CD4-positive, alpha-beta memory T cell (primary cell): Measurements from ENCODE around the gene STOM. TPM values are rescaled to one million over a fixed set of nuclear protein-coding genes. Genes with fewer than 3 reads are reported as not detected.

ENCODE experiments used
- CTCF ChIA-PET: fragments of 350-600 bp; sonication (Branson Sonifier 250); formaldehyde crosslinking; loops from one replicate; lab custom pipeline; 2021; ENCODE audit warnings: inconsistent platforms; ENCODE audit not compliant: partially characterized antibody; lab: Charles Lee
- POLR2A ChIA-PET: fragments of 350-600 bp; sonication (Branson Sonifier 250); formaldehyde crosslinking; loops from one replicate; lab custom pipeline; 2021; ENCODE audit not compliant: partially characterized antibody; lab: Charles Lee
- DNase-seq, 5 donors: peaks; one replicate each; pipeline versions ENCODE4 v3.0.0 to v3.0.0-alpha.2; 2020 to 2022; ENCODE audit warnings: mixed read lengths in 1 of 5
- H3K27ac ChIP-seq: one replicate; pipeline ENCODE4 v1.7.0; 2013; ENCODE audit warnings: low read depth, low read length
- H3K27me3 ChIP-seq: 2 replicates; pipeline ENCODE4 v1.7.0; 2013; ENCODE audit warnings: mild to moderate bottlenecking, low read length, moderate library complexity; ENCODE audit not compliant: insufficient read depth
- H3K36me3 ChIP-seq: 2 replicates; pipeline ENCODE4 v1.7.0; 2013; ENCODE audit warnings: mild to moderate bottlenecking, low read length, moderate library complexity; ENCODE audit not compliant: insufficient read depth
- H3K4me1 ChIP-seq: 2 replicates; pipeline ENCODE4 v1.7.0; 2013; ENCODE audit warnings: mild to moderate bottlenecking, low read length, moderate library complexity; ENCODE audit not compliant: insufficient read depth
- H3K4me3 ChIP-seq, 2 donors: one replicate each; pipeline ENCODE4 v1.7.0; 2013; ENCODE audit warnings: low read length in 2 of 2, mild to moderate bottlenecking in 1 of 2
- H3K9me3 ChIP-seq, 2 donors: one replicate each; pipeline ENCODE4 v1.7.0; 2013; ENCODE audit warnings: low read length in 2 of 2, control low read depth in 1 of 2; ENCODE audit not compliant: control insufficient read depth in 1 of 2
- H3K27ac Mint-ChIP-seq, 7 donors: one replicate each; pipeline ENCODE4 v1.8.0; 2020 to 2021; ENCODE audit warnings: mixed read lengths in 7 of 7, mild to moderate bottlenecking in 6 of 7, inconsistent platforms in 3 of 7, moderate library complexity in 3 of 7
- H3K27me3 Mint-ChIP-seq, 2 donors: one replicate each; pipeline ENCODE4 v1.8.0; 2020 to 2021; ENCODE audit warnings: mixed read lengths in 2 of 2
- H3K36me3 Mint-ChIP-seq, 2 donors: one replicate each; pipeline ENCODE4 v1.8.0; 2020 to 2021; ENCODE audit warnings: mixed read lengths in 2 of 2, inconsistent platforms in 1 of 2, mild to moderate bottlenecking in 1 of 2
- H3K4me1 Mint-ChIP-seq, 4 donors: one replicate each; pipeline ENCODE4 v1.8.0; 2020 to 2021; ENCODE audit warnings: mixed read lengths in 4 of 4, mild to moderate bottlenecking in 1 of 4
- H3K4me3 Mint-ChIP-seq, 8 donors: one replicate each; pipeline ENCODE4 v1.8.0; 2020 to 2021; ENCODE audit warnings: mixed read lengths in 8 of 8, mild to moderate bottlenecking in 7 of 8, moderate library complexity in 6 of 8, inconsistent platforms in 3 of 8
- H3K9me3 Mint-ChIP-seq, 8 donors: one replicate each; pipeline ENCODE4 v1.8.0; 2020 to 2021; ENCODE audit warnings: mixed read lengths in 8 of 8, mild to moderate bottlenecking in 5 of 8, inconsistent platforms in 3 of 8, moderate library complexity in 1 of 8
- intact Hi-C: fragments of 100-400 bp; cut with micrococcal nuclease; formaldehyde crosslinking; loops from one replicate; pipeline ENCODE4 v1.15.1; 2023
- polyA plus RNA-seq, 2 donors: library from polyadenylated mRNA; unstranded; fragments of 300-500 nt; fragmentation: Illumina TruSeq; gene quantifications; one replicate each; pipeline ENCODE4 v1.2.3, GENCODE V29; 2021
- total RNA-seq, 2 experiments: library from RNA; stranded (reverse); gene quantifications; one replicate each; pipeline ENCODE4 v1.2.3, GENCODE V29; 2021

Gene STOM
- total and polyA plus RNA-seq, 4 experiments from 2014 or later, result 81.2 to 254 (median 135) TPM

DNA sequence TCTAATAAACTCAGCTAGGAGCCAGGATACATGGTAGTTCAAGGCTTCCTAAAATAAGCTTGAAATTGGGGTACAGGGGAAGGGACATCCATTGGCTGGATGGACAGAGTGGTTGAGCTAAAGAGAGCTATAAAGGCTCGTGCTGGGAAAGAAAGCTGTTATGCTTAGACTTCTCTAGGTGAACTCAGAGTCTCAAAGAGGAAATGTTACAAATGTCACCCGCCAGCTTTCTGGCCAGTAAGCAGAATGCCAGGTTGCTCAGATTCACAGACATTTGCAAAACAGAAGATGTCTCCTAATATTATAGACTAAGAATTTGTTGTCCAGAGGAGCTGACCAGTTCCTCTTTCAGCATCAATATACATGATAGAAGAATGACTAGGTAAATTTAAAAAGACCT is 30.6 kb downstream of the STOM start:
- Mint-ChIP-seq H3K9me3 (no peaks in the 10 kb centered on the region), H3K4me1 (peaks cover 4 to 15% (median 12%) of the 10 kb centered on the region in 4 donors), H3K27ac (peak overlapping the region in 1 of 7 donors; percentile 31), H3K36me3 (peaks cover 45 to 65% of the 10 kb centered on the region in 2 donors), H3K27me3 (no peaks in the 10 kb centered on the region), H3K4me3 (no peak overlapping the region)
- no peak overlapping the region for H3K4me3 ChIP-seq
- no peaks in the 10 kb centered on the region for H3K27me3 ChIP-seq
- intact Hi-C loops, result no loop called here
- H3K36me3 ChIP-seq, result no peaks in the 10 kb centered on the region
- ChIA-PET POLR2A (interaction anchor here (0.9 kb wide), 1 partner anchor 29 kb away, joined by 3 read pairs; no protein-coding TSS in a partner anchor), CTCF (interaction anchor here (1.6 to 2.3 kb wide), 3 partner anchors 10 to 19 kb away, joined by 3 to 19 read pairs (median 6); no protein-coding TSS in a partner anchor)
- H3K9me3 ChIP-seq, result no peaks in the 10 kb centered on the region
- no peak for DNase-seq
- H3K4me1 ChIP-seq, result no peaks in the 10 kb centered on the region
- no peak overlapping the region for H3K27ac ChIP-seq

DNA sequence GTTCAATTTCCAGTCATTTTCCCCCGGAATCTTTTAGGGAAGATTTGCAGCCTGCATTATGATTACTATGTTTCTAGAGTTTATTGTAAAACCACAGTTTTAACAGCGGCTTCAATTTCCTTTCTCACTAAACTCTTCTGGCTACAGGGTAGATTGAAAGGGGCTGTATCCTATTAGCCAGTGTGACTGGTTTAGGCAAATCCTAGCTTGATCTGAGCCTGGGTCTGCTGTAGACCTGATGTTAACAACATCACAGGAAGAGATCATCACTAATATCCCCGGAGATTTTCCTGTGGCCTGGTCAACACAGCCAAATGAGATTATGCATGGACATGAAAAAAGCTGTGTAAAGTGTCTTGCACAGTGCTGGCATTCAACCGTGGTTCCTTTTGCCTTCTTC is 33.4 kb downstream of the STOM start:
- Histone ChIP-seq H3K36me3 (no peaks in the 10 kb centered on the region), H3K27ac (no peak overlapping the region), H3K27me3 (no peaks in the 10 kb centered on the region), H3K4me1 (no peaks in the 10 kb centered on the region), H3K9me3 (no peaks in the 10 kb centered on the region), H3K4me3 (no peak overlapping the region)
- Mint-ChIP-seq H3K27ac (no peak overlapping the region), H3K9me3 (no peaks in the 10 kb centered on the region), H3K4me3 (no peak overlapping the region), H3K27me3 (no peaks in the 10 kb centered on the region), H3K36me3 (peaks cover 42 to 52% of the 10 kb centered on the region in 2 donors), H3K4me1 (peaks cover 0 to 2% (median 0%) of the 10 kb centered on the region in 4 donors)
- DNase-seq, result no peak
- intact Hi-C loops, result no loop called here
- CTCF ChIA-PET, result interaction anchor here (0.9 kb wide), 1 partner anchor 17 kb away, joined by 3 read pairs; no protein-coding TSS in a partner anchor
- POLR2A ChIA-PET, result interaction anchor here (0.9 kb wide), 1 partner anchor 33 kb away, joined by 3 read pairs; no protein-coding TSS in a partner anchor

DNA sequence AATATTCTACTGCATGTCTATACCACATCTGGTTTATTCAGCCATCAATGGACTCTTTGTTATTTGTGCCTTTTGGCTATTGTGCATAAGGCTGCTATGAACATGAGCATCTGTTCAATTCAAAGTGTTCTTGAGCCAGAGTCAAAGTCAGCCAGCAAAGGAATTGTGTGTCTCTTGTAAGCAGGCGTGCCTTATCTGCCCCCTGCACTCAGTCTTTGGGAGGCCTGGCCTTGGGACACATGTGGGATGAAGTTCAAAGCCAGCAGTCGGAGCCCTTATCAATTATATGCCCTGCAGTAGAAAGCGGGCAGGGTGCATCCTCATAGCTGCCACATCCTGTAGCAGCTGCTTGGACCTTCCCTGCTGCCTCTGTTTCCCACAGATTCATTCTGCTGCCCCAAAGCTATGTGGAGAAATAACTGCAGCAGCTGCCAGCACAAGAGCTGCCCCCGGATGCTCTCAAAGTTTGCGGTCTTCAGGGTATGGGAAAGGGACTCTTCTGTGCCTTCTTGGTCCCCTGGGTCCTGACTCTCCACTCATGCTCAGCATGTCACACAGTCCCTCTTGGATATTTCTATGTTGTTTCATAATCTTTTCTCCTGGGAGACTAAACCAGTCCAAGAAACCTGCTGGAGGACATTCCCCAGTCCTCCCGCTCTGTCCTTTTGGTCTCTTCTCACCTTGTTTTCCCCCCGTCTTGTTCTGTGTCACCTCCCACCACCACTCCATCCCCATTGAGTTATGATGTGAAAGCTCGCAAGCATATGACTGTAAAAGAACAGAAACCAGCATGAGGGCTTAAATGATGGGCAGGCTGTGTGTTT is 35.9 kb downstream of the STOM start:
- Histone ChIP-seq H3K27ac (no peak overlapping the region), H3K9me3 (no peaks in the 10 kb centered on the region), H3K36me3 (no peaks in the 10 kb centered on the region), H3K4me1 (no peaks in the 10 kb centered on the region), H3K4me3 (no peak overlapping the region), H3K27me3 (no peaks in the 10 kb centered on the region)
- ChIA-PET CTCF (interaction anchor here (1.3 to 4.8 kb wide), 2 partner anchors 14 to 42 kb away, joined by 3 to 24 read pairs; no protein-coding TSS in a partner anchor), POLR2A (no interaction called here)
- Mint-ChIP-seq H3K4me1 (peaks cover 0 to 2% (median 0%) of the 10 kb centered on the region in 4 donors), H3K36me3 (peaks cover 46 to 47% of the 10 kb centered on the region in 2 donors), H3K27me3 (no peaks in the 10 kb centered on the region), H3K27ac (peak overlapping the region in 2 of 7 donors; percentile 54 to 67), H3K4me3 (no peak overlapping the region), H3K9me3 (no peaks in the 10 kb centered on the region)
- intact Hi-C loops, result no loop called here
- DNase-seq, result no peak

DNA sequence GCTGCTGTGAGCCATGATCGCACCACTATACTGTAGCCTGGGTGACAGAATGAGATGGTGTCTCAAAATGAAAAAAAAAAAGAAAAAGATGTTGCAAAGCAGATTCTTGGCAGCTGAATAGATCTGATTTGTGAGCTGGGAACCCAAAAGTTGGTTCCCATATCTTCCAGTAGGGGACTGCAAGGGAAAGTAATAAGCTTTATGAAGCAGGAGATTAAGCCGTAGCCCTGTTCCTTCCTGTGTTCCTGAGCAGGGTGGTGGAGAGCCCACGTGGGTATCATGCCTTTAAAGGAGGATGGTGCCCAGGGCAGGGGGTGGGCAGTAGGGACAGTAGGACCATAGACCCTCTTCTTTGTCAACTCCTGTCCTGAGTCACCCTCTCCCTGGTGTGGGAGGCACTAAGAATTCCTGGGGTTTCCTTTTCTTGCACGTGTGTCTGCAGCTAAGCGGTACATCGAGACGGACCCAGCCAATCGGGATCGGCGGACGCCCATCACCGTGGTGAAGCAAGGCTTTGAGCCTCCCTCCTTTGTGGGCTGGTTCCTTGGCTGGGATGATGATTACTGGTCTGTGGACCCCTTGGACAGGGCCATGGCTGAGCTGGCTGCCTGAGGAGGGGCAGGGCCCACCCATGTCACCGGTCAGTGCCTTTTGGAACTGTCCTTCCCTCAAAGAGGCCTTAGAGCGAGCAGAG is 37.9 kb downstream of the STOM start:
- Mint-ChIP-seq H3K36me3 (peaks cover 35% of the 10 kb centered on the region in 2 donors), H3K27ac (peak overlapping the region in 1 of 7 donors; percentile 23), H3K27me3 (no peaks in the 10 kb centered on the region), H3K4me1 (peaks cover 0 to 2% (median 0%) of the 10 kb centered on the region in 4 donors), H3K9me3 (no peaks in the 10 kb centered on the region), H3K4me3 (no peak overlapping the region)
- H3K36me3 ChIP-seq, result no peaks in the 10 kb centered on the region
- no peak overlapping the region for H3K4me3 ChIP-seq
- no peaks in the 10 kb centered on the region for H3K4me1 ChIP-seq
- intact Hi-C loops, result no loop called here
- POLR2A ChIA-PET, result no interaction called here
- DNase-seq, result no peak
- H3K27me3 ChIP-seq, result no peaks in the 10 kb centered on the region
- no peak overlapping the region for H3K27ac ChIP-seq
- CTCF ChIA-PET, result interaction anchor here (0.9 to 4.8 kb wide), 2 partner anchors 12 to 45 kb away, joined by 5 to 24 read pairs; no protein-coding TSS in a partner anchor
- H3K9me3 ChIP-seq, result no peaks in the 10 kb centered on the region

- Mint-ChIP-seq H3K27ac (peak overlapping the region in 1 of 7 donors; percentile 53), H3K4me1 (peaks cover 0 to 2% (median 0%) of the 10 kb centered on the region in 4 donors), H3K27me3 (no peaks in the 10 kb centered on the region), H3K4me3 (no peak overlapping the region), H3K36me3 (peaks cover 29% of the 10 kb centered on the region in 2 donors), H3K9me3 (no peaks in the 10 kb centered on the region)
- ChIA-PET POLR2A (no interaction called here), CTCF (interaction anchor here (0.9 to 4.8 kb wide), 2 partner anchors 11 to 46 kb away, joined by 5 to 24 read pairs; no protein-coding TSS in a partner anchor)
- H3K4me1 ChIP-seq, result no peaks in the 10 kb centered on the region
- intact Hi-C loops, result no loop called here
- H3K4me3 ChIP-seq, result no peak overlapping the region
- H3K9me3 ChIP-seq, result no peaks in the 10 kb centered on the region
- no peak for DNase-seq
- H3K27ac ChIP-seq, result no peak overlapping the region
- H3K36me3 ChIP-seq, result no peaks in the 10 kb centered on the region
- H3K27me3 ChIP-seq, result no peaks in the 10 kb centered on the region
Measured at GRCh38 chr9:121331549-121331948, 38.5 kb downstream of the STOM start.

GRCh38 chr9:121328876-121329681 is 41.0 kb downstream of the STOM start:
- no peaks in the 10 kb centered on the region for H3K9me3 ChIP-seq
- intact Hi-C loops, result no loop called here
- H3K36me3 ChIP-seq, result no peaks in the 10 kb centered on the region
- Mint-ChIP-seq H3K4me3 (no peak overlapping the region), H3K27ac (peak overlapping the region in 1 of 7 donors; percentile 51), H3K36me3 (peaks cover 18 to 23% of the 10 kb centered on the region in 2 donors), H3K9me3 (no peaks in the 10 kb centered on the region), H3K4me1 (peaks cover 0 to 3% (median 0%) of the 10 kb centered on the region in 4 donors), H3K27me3 (no peaks in the 10 kb centered on the region)
- H3K27me3 ChIP-seq, result no peaks in the 10 kb centered on the region
- DNase-seq, result no peak
- no peak overlapping the region for H3K4me3 ChIP-seq
- ChIA-PET POLR2A (no interaction called here), CTCF (interaction anchor here (1.0 to 1.4 kb wide), 3 partner anchors 9 to 64 kb away, joined by 3 to 7 read pairs (median 4); no protein-coding TSS in a partner anchor)
- no peaks in the 10 kb centered on the region for H3K4me1 ChIP-seq
- H3K27ac ChIP-seq, result no peak overlapping the region
